ENCODE measurements around the gene KIF25.

GRCh38 chr6:167976708-167977107 is 20.8 kb upstream of the KIF25 start:
- TF ChIP-seq, protein P1, sequence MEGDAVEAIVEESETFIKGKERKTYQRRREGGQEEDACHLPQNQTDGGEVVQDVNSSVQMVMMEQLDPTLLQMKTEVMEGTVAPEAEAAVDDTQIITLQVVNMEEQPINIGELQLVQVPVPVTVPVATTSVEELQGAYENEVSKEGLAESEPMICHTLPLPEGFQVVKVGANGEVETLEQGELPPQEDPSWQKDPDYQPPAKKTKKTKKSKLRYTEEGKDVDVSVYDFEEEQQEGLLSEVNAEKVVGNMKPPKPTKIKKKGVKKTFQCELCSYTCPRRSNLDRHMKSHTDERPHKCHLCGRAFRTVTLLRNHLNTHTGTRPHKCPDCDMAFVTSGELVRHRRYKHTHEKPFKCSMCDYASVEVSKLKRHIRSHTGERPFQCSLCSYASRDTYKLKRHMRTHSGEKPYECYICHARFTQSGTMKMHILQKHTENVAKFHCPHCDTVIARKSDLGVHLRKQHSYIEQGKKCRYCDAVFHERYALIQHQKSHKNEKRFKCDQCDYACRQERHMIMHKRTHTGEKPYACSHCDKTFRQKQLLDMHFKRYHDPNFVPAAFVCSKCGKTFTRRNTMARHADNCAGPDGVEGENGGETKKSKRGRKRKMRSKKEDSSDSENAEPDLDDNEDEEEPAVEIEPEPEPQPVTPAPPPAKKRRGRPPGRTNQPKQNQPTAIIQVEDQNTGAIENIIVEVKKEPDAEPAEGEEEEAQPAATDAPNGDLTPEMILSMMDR (conservative IDR thresholded peaks at IDR 0.05; ENCODE audit: low read length), result no peak
- no peak for TF ChIP-seq EZH2phosphoT487 (IDR thresholded peaks at IDR 0.05; ENCODE audit: borderline replicate concordance)

Measured in Loucy (cell line).